HS-27A (cell line): ENCODE data around the gene FN3KRP.
"Not testable (repeated sequence)": the region's sequence is repeated elsewhere in the genome, so short reads cannot be mapped to it uniquely, and the experiment has no call there.

Experiments used
- DNase-seq: peaks from one replicate; pipeline ENCODE4 v3.0.0-alpha.2; 2012; ENCODE audit warnings: low read depth, missing footprints

The FN3KRP gene

GRCh38 chr17:82744736-82745135 lies 28.2 kb downstream of the FN3KRP start:
- not testable (repeated sequence) for DNase-seq

DNA sequence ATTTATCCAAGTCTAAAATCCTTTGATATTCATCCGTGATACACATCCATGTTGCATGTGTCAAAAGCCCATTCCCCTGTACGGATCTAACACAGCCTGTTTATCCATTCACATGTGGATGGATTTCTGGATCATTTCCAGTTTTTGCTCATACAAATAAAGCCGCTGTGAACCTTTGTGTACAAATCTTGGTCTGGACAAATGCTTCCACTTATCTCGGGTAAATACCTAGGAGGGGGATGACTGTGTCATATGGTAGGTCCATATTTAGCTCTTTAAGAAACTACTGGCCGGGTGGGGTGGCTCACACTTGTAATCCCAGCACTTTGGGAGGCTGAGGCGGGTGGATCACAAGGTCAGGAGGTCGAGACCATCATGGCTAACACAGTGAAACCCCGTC lies 29.0 kb downstream of the FN3KRP start:
- DNase-seq = no peak

- no peak for DNase-seq
Observed at GRCh38 chr17:82748756-82749155, 32.2 kb downstream of the FN3KRP start.

GRCh38 chr17:82750241-82750908 lies 33.9 kb downstream of the FN3KRP start:
- DNase-seq = no peak

- DNase-seq = no peak
Observed at GRCh38 chr17:82751171-82751570, 34.7 kb downstream of the FN3KRP start.

DNA sequence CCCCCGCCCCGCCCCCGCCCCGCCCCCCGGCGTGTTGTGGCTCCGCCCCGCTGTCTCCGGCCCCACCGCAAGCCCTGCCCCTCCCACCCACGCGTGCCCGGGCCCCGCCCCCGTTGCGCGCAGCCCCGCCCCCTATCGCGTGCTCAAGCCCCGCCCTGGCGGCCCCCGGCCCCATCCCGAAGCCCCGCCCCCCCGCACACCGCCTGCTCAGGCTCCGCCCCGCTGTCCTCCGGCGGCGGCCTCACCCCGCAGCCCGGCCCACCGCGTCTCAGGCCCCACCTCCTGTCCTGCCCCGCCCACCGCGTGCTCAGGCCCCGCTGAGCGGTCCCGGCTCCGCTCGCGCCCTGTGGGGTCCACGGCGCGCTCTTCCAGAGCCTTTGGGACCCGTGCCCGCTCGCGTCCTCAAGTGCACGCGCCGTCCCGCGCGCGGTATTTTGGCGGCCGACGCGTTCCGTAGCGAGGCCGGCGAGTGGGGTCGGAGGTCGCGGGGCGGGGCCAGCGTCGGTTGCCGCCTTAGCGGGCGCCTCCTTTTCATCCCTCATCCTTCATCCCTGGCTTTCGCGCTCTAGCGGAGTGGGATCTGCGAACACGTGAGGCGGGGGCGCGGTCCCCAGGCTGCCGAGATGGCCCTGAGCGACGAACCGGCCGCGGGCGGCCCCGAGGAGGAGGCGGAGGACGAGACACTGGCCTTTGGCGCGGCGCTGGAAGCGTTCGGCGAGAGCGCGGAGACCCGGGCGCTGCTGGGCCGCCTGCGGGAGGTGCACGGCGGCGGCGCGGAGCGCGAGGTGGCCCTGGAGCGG lies 35.3 kb downstream of the FN3KRP start, which contains the start of gene TBCD:
TBCD (plus strand) TSS at position 495 of the 800 bp plus-strand sequence; CDS start at position 624, 129 bp downstream.
- peak; percentile 71 for DNase-seq

DNA sequence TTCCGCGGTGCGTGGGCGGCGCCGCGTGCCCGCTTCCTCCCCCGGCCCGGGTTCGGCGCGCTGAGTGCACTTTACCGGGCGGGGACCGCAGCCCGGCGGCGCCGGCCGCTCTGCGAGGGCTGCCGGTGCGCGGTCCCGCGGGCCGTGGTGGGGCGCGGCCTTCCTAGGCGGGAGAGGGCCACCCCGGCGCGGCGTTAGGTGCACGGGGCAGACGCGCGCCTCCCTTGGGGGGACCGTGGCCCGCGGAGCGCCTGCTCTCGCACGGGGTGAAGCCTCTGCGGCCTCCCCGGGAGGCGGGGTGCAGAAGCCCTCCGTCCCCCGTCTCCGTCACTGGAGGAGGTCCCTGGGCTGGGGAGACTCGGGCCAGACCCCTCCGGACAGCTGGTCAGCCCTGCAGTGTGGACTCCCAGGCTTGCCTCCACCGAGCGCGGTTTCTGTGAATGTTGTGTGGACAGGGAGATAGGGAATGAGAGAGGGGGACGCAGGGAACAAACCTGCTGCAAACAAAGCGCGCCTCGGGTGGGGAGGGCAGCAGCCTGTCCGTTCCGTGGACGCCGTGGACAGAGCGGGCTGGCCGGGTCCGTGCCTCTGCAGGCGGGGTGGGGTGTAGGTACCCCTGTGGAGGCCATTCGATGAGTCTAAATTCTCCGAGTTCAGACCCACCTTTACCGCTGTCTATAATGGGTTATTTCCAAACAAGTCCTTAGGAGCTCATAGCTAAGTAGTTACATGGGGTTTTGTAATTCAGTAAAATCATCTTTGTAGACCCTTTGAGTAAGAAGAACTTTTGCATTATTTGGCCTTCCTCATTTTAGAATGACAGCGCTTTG lies 36.1 kb downstream of the FN3KRP start:
- DNase-seq = no peak

DNA sequence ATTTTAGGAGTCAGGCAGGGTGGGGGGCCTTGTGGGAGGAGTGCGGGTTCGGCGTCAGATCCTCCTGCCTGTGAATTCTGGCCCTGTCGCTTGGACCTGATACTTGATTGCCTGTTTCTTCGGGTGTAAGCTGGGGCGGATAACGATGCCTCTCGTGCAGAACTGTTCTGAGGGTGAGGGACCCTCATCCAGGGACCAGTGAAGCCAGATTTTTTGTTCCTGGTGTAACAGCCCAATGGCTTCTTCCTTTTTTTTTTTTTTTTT lies 36.6 kb downstream of the FN3KRP start:
- DNase-seq = no peak

DNA sequence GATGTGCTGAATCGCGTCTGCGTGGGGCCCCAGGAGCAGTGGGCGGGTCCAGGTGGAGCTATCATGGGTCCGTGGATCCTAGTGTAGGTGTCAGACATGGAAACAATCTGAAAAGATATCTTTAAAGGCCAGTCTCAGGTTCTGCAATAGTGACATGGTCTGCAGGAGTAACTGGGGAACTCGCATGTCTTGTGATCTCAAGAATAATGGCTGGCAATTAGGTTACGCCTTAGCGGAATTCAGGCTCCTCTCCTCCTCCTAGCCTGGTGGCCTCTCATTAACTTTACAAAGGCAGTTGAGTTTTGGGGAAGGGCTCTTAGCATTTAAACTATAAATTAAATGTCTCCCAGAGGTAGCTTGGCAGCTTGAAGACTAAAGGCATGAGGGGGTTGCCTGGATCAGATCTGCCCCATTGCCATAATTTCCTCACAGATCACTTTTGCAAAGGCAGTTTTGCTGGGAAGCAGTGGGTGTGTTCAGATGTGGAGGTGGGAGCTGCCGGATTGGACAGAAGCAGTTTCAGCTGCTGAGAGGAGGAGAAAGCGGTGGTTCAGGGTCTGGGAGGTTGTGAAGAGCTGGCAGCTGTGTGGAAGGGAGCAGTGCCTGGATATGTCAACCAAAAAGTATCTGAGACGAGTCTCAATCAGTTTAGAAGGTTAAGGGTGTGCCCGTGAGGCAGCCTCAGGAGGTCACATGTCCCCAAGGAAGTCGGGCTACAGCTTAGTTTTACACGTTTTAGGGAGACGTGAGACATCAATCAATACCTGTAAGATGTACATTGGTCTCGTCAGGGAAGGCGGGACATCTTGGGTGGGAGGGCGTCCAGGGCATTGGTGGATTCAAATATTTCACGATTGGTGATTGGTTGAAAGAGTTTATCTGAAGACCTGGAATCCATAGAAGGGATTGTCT lies 38.0 kb downstream of the FN3KRP start:
- DNase-seq = no peak

DNA sequence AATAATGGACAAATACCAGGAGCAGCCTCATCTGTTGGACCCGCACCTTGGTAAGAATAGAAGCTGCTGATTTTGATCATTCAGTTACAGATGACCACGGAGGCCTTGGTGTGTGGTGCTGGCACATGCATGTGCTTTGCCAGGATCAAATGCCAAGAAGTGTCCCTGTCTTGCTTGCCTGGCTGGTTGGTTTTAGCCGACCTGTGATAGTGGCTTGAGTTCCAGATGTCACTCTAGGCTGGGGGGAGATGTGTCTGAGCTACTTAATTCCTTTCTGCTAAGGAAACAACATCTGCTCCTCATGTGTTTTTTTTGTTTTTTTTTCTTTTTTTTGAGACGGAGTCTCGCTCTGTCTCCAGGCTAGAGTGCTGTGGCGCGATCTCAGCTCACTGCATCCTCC lies 39.7 kb downstream of the FN3KRP start:
- no peak for DNase-seq

DNA sequence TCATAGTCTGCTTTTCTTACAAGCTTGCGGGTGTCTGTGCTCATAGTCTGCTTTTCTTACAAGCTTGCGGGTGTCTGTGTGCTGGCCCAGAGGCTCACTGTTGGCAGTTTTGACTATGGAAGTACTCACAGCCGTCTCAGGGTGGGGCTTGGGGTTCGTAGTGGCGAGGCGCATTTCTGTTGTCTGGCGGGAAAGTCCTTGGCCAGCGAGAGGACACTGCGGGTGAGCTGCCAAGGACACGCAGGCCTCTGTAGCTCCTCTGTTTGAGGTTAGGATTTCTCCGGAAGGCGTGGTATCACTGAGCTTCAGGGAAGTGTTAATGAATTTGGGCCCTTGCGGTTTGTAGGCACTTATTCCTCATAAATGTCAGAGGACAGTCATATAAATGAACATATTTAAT lies 48.9 kb downstream of the FN3KRP start:
- DNase-seq = no peak

GRCh38 chr17:82767041-82767754 lies 50.7 kb downstream of the FN3KRP start:
- no peak for DNase-seq

DNA sequence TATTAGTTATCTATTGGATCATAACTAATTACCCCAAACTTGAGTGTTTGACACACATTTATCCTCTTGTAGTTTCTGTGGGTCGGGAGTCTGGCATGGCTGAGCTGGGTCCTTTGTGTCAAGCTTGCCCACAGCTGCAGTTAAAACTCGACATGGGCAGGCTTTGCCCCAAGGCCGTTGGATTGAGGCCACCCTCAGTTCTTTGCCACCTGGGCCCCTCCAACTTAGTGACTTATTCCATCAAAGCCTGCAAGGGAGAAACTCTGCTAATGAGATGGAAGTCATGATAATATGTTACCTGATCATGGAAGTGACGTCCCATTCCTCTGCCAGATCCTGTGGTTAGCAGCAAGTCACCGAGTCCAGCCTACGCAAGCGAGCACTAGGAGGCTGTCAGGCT lies 52.5 kb downstream of the FN3KRP start:
- DNase-seq = no peak

DNA sequence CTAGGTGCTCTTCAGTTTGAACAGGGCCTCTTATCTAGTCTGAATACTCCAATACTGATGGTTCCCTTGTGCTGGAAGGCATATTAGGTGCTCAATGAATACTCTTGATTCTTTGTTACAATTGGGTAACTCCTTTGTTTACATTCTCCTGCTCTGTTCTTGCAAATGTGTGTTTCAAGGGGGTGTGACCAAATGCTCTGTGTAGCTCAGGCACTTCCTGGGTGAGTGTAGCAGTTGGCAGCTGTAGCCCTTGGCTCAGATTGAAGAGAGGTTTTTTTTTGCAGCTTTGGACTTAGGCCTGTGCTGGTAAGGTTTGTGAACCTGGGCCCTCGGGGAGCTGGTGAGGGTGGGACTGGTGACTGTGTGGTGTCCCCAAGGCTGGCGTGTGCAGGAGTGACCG lies 55.5 kb downstream of the FN3KRP start:
- no peak for DNase-seq

DNA sequence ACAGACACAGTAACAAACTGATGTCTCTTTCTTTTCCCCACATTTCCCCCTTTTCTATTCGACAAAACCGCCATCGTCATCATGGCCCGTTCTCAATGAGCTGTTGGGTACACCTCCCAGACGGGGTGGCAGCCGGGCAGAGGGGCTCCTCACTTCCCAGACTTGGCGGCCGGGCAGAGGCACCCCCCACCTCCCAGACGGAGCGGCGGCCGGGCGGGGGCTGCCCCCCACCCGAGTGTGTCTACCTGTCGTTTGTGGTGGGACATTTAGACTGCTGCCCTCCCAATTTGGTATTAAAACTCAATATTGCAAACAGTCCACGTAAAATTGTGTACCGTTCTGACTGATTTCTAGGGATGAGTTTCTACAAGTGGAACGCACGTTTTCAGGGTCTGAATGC lies 58.0 kb downstream of the FN3KRP start:
- not testable (repeated sequence) for DNase-seq

DNA sequence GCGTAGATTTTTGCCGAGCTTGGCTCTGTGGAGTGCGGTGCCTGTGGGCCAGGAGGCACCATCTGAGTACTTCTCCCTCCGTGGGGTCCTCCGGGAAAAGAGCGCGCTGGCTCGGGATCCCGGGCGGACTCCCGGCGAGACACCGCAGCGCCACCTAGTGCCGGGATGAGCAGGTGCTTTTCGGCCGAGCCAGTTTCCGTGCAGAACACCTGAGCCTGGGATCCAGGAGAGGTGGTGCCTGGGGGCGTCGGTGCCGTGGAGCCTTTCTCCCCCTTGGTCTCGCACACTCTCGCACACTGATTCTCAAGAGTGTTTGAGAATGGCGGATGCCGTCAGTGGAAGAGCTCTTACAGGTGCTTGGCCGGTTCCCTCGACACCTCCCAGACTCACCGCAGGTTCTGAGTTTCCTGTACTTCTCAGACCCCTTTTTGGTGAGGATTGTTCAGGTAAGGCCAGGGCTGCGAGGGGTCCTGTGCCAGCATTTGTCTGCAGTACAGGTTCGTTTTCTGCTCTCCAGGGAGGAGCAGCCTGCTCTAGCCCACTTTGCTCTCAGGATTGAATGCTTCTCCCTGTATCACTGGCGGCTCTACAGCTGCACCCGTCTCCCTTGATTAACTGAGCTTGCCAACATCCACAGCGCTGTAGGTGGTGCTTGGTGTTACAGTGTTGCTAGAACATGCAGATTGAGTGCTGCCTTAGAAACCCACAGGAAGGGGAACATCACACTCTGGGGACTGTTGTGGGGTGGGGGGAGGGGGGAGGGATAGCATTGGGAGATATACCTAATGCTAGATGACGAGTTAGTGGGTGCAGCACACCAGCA lies 58.7 kb downstream of the FN3KRP start:
- no peak for DNase-seq

- DNase-seq = no peak
Observed at GRCh38 chr17:82776454-82776853, 59.9 kb downstream of the FN3KRP start.
